Mesenchymal stem cell (in vitro differentiated cells and primary cell): ENCODE measurements around the gene SLC9A5.

Source experiments
- DNase-seq: peaks from one replicate; pipeline ENCODE4 v3.0.0-alpha.2; 2013
- H2AFZ ChIP-seq: one replicate; pipeline ENCODE4 v1.6.1; 2013; ENCODE audit warnings: low read depth, mild to moderate bottlenecking, control low read depth, inconsistent platforms, low read length, moderate library complexity
- H2AK5ac ChIP-seq: 2 replicates; pipeline ENCODE4 v1.6.1; 2013; ENCODE audit warnings: low read length, moderate library complexity, mild to moderate bottlenecking, inconsistent platforms; ENCODE audit not compliant: severe bottlenecking
- H2BK120ac ChIP-seq: one replicate; pipeline ENCODE4 v1.6.1; 2013; ENCODE audit warnings: low read depth, mild to moderate bottlenecking, inconsistent platforms, low read length, moderate library complexity
- H2BK12ac ChIP-seq, 2 experiments: one replicate each; pipeline ENCODE4 v1.6.1; 2013; ENCODE audit warnings: inconsistent platforms in 2 of 2, low read length in 2 of 2, mild to moderate bottlenecking in 2 of 2, moderate library complexity in 2 of 2, control low read depth in 1 of 2
- H2BK15ac ChIP-seq: one replicate; pipeline ENCODE4 v1.6.1; 2013; ENCODE audit warnings: mild to moderate bottlenecking, low read depth, inconsistent platforms; ENCODE audit not compliant: poor library complexity, severe bottlenecking
- H2BK5ac ChIP-seq: 2 replicates; pipeline ENCODE4 v1.6.1; 2013; ENCODE audit warnings: low read depth, mild to moderate bottlenecking, low read length, control low read depth, inconsistent platforms; ENCODE audit not compliant: poor library complexity, severe bottlenecking
- H3K14ac ChIP-seq, 2 experiments: one replicate each; pipeline ENCODE4 v1.6.1; 2013; ENCODE audit warnings: inconsistent platforms in 2 of 2, low read length in 2 of 2, control low read depth in 1 of 2, mild to moderate bottlenecking in 1 of 2, moderate library complexity in 1 of 2
- H3K18ac ChIP-seq, 2 experiments: one replicate each; pipeline ENCODE4 v1.6.1; 2013; ENCODE audit warnings: inconsistent platforms in 2 of 2, low read length in 2 of 2, control low read depth in 1 of 2, low read depth in 1 of 2, mild to moderate bottlenecking in 1 of 2
- H3K23ac ChIP-seq, 2 experiments: one replicate each; pipeline ENCODE4 v1.6.1; 2013; ENCODE audit warnings: inconsistent platforms in 2 of 2, low read length in 2 of 2, mild to moderate bottlenecking in 2 of 2, moderate library complexity in 2 of 2, control low read depth in 1 of 2
- H3K27ac ChIP-seq: 2 replicates; pipeline ENCODE4 v1.5.1; 2013; ENCODE audit warnings: mild to moderate bottlenecking, moderate library complexity, low read length, control low read depth, inconsistent platforms; ENCODE audit not compliant: poor library complexity, severe bottlenecking
- H3K27me3 ChIP-seq, 2 experiments: 2 replicates each; pipeline versions ENCODE4 v1.6.1 to v1.7.0; 2013; ENCODE audit warnings: low read length in 2 of 2, mild to moderate bottlenecking in 2 of 2, moderate library complexity in 2 of 2, control low read depth in 1 of 2, inconsistent platforms in 1 of 2; ENCODE audit not compliant: control insufficient read depth in 1 of 2, insufficient read depth in 1 of 2
- H3K36me3 ChIP-seq, 2 experiments: 2 replicates each; pipeline versions ENCODE4 v1.6.1 to v1.7.0; 2013; ENCODE audit warnings: low read length in 2 of 2, control low read depth in 1 of 2, inconsistent platforms in 1 of 2, low read depth in 1 of 2, mild to moderate bottlenecking in 1 of 2; ENCODE audit not compliant: insufficient read depth in 2 of 2, control insufficient read depth in 1 of 2
- H3K4ac ChIP-seq, 2 experiments: one replicate each; pipeline ENCODE4 v1.6.1; 2013; ENCODE audit warnings: inconsistent platforms in 2 of 2, low read length in 2 of 2, mild to moderate bottlenecking in 2 of 2, moderate library complexity in 2 of 2, control low read depth in 1 of 2, low read depth in 1 of 2
- H3K4me1 ChIP-seq: 2 replicates; pipeline ENCODE4 v1.6.1; 2013; ENCODE audit warnings: low read depth, low read length, control low read depth; ENCODE audit not compliant: control insufficient read depth, insufficient read depth
- H3K4me2 ChIP-seq: 2 replicates; pipeline ENCODE4 v1.6.1; 2013; ENCODE audit warnings: low read length, mild to moderate bottlenecking, inconsistent platforms; ENCODE audit not compliant: poor library complexity, severe bottlenecking
- H3K4me3 ChIP-seq, 2 experiments: 2 replicates each; pipeline versions ENCODE4 v1.5.1 to v1.7.0; 2013; ENCODE audit warnings: low read length in 2 of 2, mild to moderate bottlenecking in 2 of 2, control low read depth in 1 of 2, low read depth in 1 of 2; ENCODE audit not compliant: insufficient read depth in 1 of 2
- H3K79me1 ChIP-seq: replicated peaks from 2 replicates; pipeline ENCODE4 v1.6.1; 2013; ENCODE audit warnings: mild to moderate bottlenecking, control low read depth, low read length, inconsistent platforms; ENCODE audit not compliant: poor library complexity, severe bottlenecking
- H3K9ac ChIP-seq: 2 replicates; pipeline ENCODE4 v1.7.0; 2013; ENCODE audit warnings: mild to moderate bottlenecking, low read length, moderate library complexity
- H3K9me3 ChIP-seq: 2 replicates; pipeline ENCODE4 v1.7.0; 2013; ENCODE audit warnings: mild to moderate bottlenecking, low read length; ENCODE audit not compliant: control insufficient read depth
- H4K8ac ChIP-seq: one replicate; pipeline ENCODE4 v1.6.1; 2013; ENCODE audit warnings: inconsistent platforms, mild to moderate bottlenecking, low read length, moderate library complexity
- H4K91ac ChIP-seq: one replicate; pipeline ENCODE4 v1.6.1; 2013; ENCODE audit warnings: mild to moderate bottlenecking, low read length, inconsistent platforms
- WGBS: methylation state at CpG from one replicate; pipeline ENCODE4 v1.1.7; 2013; ENCODE audit warnings: mixed read lengths; 5-methylcytosine and 5-hydroxymethylcytosine counted together

Gene SLC9A5

GRCh38 chr16:67258161-67258835, 9.5 kb downstream of the SLC9A5 start:
- no peak for DNase-seq
- H2AFZ ChIP-seq = no peak overlapping the region
- no peak overlapping the region for H4K8ac ChIP-seq
- H2BK5ac ChIP-seq = no peak overlapping the region
- peaks cover 21 to 67% of the 10 kb centered on the region in 2 experiments for H3K36me3 ChIP-seq
- peaks cover 0 to 4% of the 10 kb centered on the region in 2 experiments for H3K27me3 ChIP-seq
- no peak overlapping the region for H3K27ac ChIP-seq
- no peak overlapping the region for H3K4me3 ChIP-seq
- no peak overlapping the region for H4K91ac ChIP-seq
- peak overlapping the region; percentile 27 for H3K9ac ChIP-seq
- 97% methylated on average over 11 of the region's 11 CpGs for WGBS
- H2BK15ac ChIP-seq = no peak overlapping the region
- H3K4ac ChIP-seq = no peak overlapping the region
- no peak overlapping the region for H2BK120ac ChIP-seq
- H3K4me2 ChIP-seq = no peak overlapping the region
- no peaks in the 10 kb centered on the region for H3K79me1 ChIP-seq
- no peak overlapping the region for H3K14ac ChIP-seq
- no peak overlapping the region for H3K18ac ChIP-seq
- H3K4me1 ChIP-seq = no peaks in the 10 kb centered on the region
- no peak overlapping the region for H2AK5ac ChIP-seq
- H3K23ac ChIP-seq = no peak overlapping the region
- no peak overlapping the region for H2BK12ac ChIP-seq
- H3K9me3 ChIP-seq = no peaks in the 10 kb centered on the region

- Histone ChIP-seq H2AK5ac (no peak overlapping the region), H2BK15ac (no peak overlapping the region), H3K27me3 (peaks cover 0 to 4% of the 10 kb centered on the region in 2 experiments), H2AFZ (no peak overlapping the region), H4K91ac (peak overlapping the region; percentile 43), H3K18ac (no peak overlapping the region), H2BK12ac (no peak overlapping the region), H3K9me3 (no peaks in the 10 kb centered on the region), H3K14ac (peak overlapping the region in 1 of 2 experiments; percentile 1), H3K4me1 (no peaks in the 10 kb centered on the region), H3K27ac (no peak overlapping the region), H4K8ac (no peak overlapping the region), H3K23ac (no peak overlapping the region), H3K4me2 (no peak overlapping the region), H2BK120ac (no peak overlapping the region), H3K4me3 (no peak overlapping the region), H3K79me1 (no peaks in the 10 kb centered on the region), H3K9ac (no peak overlapping the region), H3K4ac (no peak overlapping the region), H2BK5ac (no peak overlapping the region), H3K36me3 (peaks cover 21 to 56% of the 10 kb centered on the region in 2 experiments)
- 98% methylated on average over 11 of the region's 12 CpGs for WGBS
- DNase-seq = no peak
Measured at GRCh38 chr16:67259705-67260104, 10.9 kb downstream of the SLC9A5 start.

GRCh38 chr16:67260426-67261063, 11.8 kb downstream of the SLC9A5 start:
- DNase-seq = peak; percentile 70
- Histone ChIP-seq H3K4me1 (no peaks in the 10 kb centered on the region), H4K8ac (no peak overlapping the region), H3K4me2 (no peak overlapping the region), H2AK5ac (peak overlapping the region; percentile 44), H3K14ac (no peak overlapping the region), H3K36me3 (peaks cover 15 to 47% of the 10 kb centered on the region in 2 experiments), H2BK120ac (no peak overlapping the region), H3K4ac (no peak overlapping the region), H3K9ac (peak overlapping the region; percentile 7), H2BK15ac (no peak overlapping the region), H2BK12ac (peak overlapping the region in 1 of 2 experiments; percentile 10), H2AFZ (no peak overlapping the region), H2BK5ac (no peak overlapping the region), H3K27ac (no peak overlapping the region), H3K4me3 (no peak overlapping the region), H3K79me1 (no peaks in the 10 kb centered on the region), H3K18ac (no peak overlapping the region), H3K27me3 (peaks cover 0 to 4% of the 10 kb centered on the region in 2 experiments), H3K9me3 (no peaks in the 10 kb centered on the region), H4K91ac (no peak overlapping the region), H3K23ac (no peak overlapping the region)
- 82% methylated on average over 4 of the region's 4 CpGs for WGBS

- Histone ChIP-seq H2BK15ac (no peak overlapping the region), H3K4me2 (no peak overlapping the region), H3K18ac (peak overlapping the region in 1 of 2 experiments; percentile 15), H3K9ac (no peak overlapping the region), H2AFZ (no peak overlapping the region), H3K4ac (no peak overlapping the region), H2BK120ac (no peak overlapping the region), H3K4me3 (no peak overlapping the region), H4K91ac (no peak overlapping the region), H3K9me3 (no peaks in the 10 kb centered on the region), H2AK5ac (no peak overlapping the region), H4K8ac (no peak overlapping the region), H3K23ac (no peak overlapping the region), H3K4me1 (peaks cover 2% of the 10 kb centered on the region), H3K27me3 (peaks cover 0 to 4% of the 10 kb centered on the region in 2 experiments), H3K27ac (no peak overlapping the region), H3K36me3 (peaks cover 0 to 32% of the 10 kb centered on the region in 2 experiments), H2BK12ac (no peak overlapping the region), H2BK5ac (no peak overlapping the region), H3K79me1 (no peaks in the 10 kb centered on the region), H3K14ac (no peak overlapping the region)
- DNase-seq = no peak
- 88% methylated on average over 3 of the region's 3 CpGs for WGBS
Measured at GRCh38 chr16:67263201-67263600, 14.4 kb downstream of the SLC9A5 start.
